ENCODE results near the gene KIAA1958. TPM values are rescaled to one million over a fixed set of nuclear protein-coding genes. Genes with fewer than 3 reads are reported as not detected.

The KIAA1958 gene
- total RNA-seq, 4 donors from 2014 or later: 2.0 to 6.0 (median 4.8) TPM

DNA sequence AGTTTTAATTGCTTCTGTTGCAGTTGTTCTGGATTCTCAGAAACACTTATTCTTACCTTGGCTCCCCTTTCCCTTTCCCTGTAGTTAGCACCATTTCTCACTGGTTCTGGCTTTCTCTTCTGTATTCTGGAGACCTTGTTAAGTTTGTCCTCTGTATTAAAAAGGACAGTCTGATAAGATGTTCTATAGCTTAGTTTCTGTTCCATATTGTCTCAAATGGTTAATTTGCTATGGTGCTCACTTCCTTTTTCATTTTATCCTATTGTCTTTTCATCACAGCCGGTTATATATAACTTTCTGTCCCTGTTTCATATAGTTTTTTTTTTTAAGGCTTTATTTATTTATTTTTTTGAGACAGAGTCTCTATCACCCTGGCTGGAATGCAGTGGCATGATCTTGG lies 41.4 kb upstream of the KIAA1958 start:
- ATAC-seq (ENCODE audit: low FRiP score) (no peak), DNase-seq (ENCODE audit: low spot score) (no peak)
- TF ChIP-seq, protein P1, sequence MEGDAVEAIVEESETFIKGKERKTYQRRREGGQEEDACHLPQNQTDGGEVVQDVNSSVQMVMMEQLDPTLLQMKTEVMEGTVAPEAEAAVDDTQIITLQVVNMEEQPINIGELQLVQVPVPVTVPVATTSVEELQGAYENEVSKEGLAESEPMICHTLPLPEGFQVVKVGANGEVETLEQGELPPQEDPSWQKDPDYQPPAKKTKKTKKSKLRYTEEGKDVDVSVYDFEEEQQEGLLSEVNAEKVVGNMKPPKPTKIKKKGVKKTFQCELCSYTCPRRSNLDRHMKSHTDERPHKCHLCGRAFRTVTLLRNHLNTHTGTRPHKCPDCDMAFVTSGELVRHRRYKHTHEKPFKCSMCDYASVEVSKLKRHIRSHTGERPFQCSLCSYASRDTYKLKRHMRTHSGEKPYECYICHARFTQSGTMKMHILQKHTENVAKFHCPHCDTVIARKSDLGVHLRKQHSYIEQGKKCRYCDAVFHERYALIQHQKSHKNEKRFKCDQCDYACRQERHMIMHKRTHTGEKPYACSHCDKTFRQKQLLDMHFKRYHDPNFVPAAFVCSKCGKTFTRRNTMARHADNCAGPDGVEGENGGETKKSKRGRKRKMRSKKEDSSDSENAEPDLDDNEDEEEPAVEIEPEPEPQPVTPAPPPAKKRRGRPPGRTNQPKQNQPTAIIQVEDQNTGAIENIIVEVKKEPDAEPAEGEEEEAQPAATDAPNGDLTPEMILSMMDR (IDR thresholded peaks at IDR 0.05): no peak

DNA sequence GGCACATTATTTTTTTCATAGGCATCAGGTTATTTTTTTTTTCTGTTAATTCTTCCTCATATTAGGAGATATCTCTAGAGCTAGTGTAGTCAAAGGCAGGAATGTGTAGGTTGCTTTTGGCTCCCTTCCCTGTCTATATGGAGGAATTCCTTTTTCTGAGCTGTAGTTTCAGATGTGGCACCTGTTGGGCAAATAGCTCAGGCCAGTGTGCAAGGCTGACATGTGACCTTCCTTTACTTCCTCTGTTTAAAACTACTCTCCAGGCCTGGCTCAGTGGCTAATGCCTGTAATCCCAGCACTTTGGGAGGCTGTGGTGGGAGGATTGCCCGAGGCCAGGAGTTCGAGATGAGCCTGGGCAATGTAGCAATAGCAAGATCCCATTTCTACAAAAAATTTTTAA lies 40.5 kb upstream of the KIAA1958 start:
- DNase-seq (ENCODE audit: low spot score) (no peak), ATAC-seq (ENCODE audit: low FRiP score) (no peak)
- TF ChIP-seq, protein P1 (IDR thresholded peaks at IDR 0.05): no peak

DNA sequence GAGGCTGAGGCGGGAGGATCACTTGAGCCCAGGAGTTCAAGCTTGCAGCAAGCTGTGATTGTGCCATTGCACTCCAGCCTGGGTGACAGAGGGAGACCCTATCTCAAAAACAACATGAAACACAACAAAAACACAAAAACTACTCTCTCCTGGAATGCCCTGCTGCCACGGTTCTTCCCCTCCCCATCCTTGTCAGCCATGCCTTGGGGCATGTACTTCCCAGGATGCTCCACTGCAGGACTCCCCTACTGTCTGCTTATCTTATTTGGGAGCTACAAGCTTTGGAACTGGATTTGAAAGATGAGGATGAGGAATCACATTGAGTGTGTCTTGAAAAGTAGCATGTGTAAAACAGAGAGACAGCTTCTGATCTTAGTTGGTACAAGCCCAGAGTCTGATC lies 40.1 kb upstream of the KIAA1958 start:
- ATAC-seq (ENCODE audit: low FRiP score) (no peak), DNase-seq (ENCODE audit: low spot score) (no peak)
- TF ChIP-seq, protein P1 (IDR thresholded peaks at IDR 0.05): no peak

DNA sequence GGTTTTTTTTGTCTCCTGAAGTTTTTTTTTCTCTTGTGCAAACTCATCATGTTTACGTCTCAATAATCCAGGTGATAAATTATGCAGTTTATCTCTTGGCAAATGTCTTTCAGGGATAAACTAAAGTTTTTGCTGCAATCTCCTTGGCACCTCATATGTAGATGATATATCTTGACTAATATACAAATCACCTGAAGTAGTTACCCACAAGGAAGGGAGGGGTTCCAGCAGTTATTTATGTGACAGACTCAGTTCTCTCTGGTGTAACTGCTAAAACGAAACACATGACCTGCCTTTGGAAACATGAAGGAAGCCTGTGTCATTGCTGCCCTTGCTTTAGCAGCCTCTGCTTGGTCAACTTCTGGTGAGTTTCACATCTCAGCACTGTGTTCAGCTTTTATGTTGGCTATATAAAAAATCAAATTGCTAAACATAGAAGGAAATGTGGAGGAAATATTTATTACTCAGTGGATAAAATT lies 39.3 kb upstream of the KIAA1958 start:
- TF ChIP-seq, protein P1 (IDR thresholded peaks at IDR 0.05): no peak
- ATAC-seq (ENCODE audit: low FRiP score) (peak; percentile 87), DNase-seq (ENCODE audit: low spot score) (no peak)

DNA sequence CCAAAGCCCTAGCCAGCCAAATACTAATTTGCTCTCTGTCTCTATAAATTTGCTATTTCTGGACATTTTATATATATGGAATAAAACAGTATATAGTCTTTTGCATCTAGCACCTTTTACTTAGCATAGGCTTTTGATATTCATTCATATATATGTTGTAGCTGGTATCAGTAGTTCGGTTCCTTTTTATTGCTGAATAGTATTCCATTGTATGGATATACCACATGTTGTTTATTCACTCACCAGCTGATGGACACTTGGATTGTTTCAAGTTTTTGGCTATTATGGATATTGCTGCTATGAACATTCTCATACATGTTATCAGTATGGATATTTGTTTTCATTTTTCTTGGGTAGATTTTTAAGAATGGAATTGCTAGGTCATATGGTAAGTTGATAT lies 23.8 kb upstream of the KIAA1958 start:
- DNase-seq (ENCODE audit: low spot score) (no peak), ATAC-seq (ENCODE audit: low FRiP score) (no peak)
- TF ChIP-seq, protein P1 (IDR thresholded peaks at IDR 0.05): no peak

DNA sequence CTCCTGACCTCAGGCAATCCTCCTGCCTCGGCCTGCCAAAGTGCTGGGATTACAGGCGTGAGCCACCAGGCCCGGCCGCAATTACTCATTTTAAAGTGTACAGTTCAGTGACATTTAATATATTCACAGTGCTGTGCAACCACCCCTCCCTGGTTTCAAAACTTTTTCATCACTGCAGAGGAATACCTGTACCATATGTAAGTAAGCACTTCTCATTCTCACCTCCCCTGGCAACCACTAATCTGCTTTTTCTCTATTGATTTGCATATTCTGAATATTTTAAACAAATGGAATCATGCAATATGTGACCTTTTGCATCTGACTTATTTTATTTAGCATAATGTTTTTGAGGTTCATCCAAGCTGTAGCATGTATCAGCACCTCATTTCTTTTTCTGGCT lies 21.3 kb upstream of the KIAA1958 start:
- DNase-seq (ENCODE audit: low spot score): no peak
- no peak for ATAC-seq (ENCODE audit: low FRiP score)
- TF ChIP-seq, protein P1 (IDR thresholded peaks at IDR 0.05): no peak

DNA sequence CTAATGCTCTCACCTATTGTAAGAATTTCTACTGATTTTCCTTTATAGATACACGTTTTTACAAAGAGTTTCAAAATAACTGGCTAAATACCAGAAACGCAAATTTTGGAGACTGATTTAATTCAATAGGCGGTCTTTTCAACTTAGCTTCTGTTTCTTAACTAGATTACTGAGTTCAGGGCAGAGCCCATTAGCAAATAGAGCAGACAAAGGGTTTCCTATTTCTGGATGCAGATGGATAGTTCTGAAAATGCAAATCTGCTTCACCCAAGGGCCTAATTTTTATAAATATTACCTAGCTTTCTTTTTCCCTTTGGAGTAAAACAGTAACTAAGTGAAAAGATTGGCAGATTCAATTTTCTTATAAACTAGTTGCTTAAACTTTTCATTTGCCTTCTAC lies 13.6 kb upstream of the KIAA1958 start:
- TF ChIP-seq, protein P1 (IDR thresholded peaks at IDR 0.05): no peak
- ATAC-seq (ENCODE audit: low FRiP score) (no peak), DNase-seq (ENCODE audit: low spot score) (no peak)

All from omental fat pad (tissue), 4 donors.